GM12878 (cell line): ENCODE results near the gene FBXW12. TPM values are rescaled to one million over a fixed set of nuclear protein-coding genes. Genes with fewer than 3 reads are reported as not detected.

ENCODE experiments used
- ATF7 ChIP-seq: fragments of 450-650 bp; IDR thresholded peaks from 2 replicates; pipeline ENCODE4 v1.6.1; 2016; ENCODE audit warnings: low read depth, mild to moderate bottlenecking
- EED ChIP-seq: sonication (generic); IDR thresholded peaks from 2 replicates; pipeline ENCODE4 v1.6.1; 2016; ENCODE audit warnings: antibody characterized with exemption, low read depth
- HDAC2 ChIP-seq: fragments of 200-600 bp; sonication (generic); IDR thresholded peaks from 2 replicates; pipeline ENCODE4 v1.6.1; 2017
- JUND ChIP-seq: IDR thresholded peaks from 2 replicates; pipeline ENCODE4 v1.6.1; 2012; ENCODE audit warnings: low read depth, mild to moderate bottlenecking, low read length, improper control_type of control experiment, moderate library complexity
- MTA3 ChIP-seq: IDR thresholded peaks from 2 replicates; pipeline ENCODE4 v1.6.1; 2012; ENCODE audit warnings: low read length, inconsistent platforms, borderline replicate concordance
- NFYA ChIP-seq: IDR thresholded peaks from 2 replicates; pipeline ENCODE4 v1.6.1; 2011; ENCODE audit warnings: low read depth, mild to moderate bottlenecking, low read length, improper control_type of control experiment, borderline replicate concordance
- SMC3 ChIP-seq: IDR thresholded peaks from 2 replicates; pipeline ENCODE4 v1.6.1; 2011; ENCODE audit warnings: low read length, improper control_type of control experiment, borderline replicate concordance
- polyA plus RNA-seq, 11 experiments: library from polyadenylated mRNA; depleted of rRNA in 4 of 11; unstranded in 6 of 11; stranded (reverse) in 5 of 11; fragments of >200 nt; fragmentation: Nextera tagmentation in 4 of 11; fragmentation: Illumina TruSeq in 1 of 11; extraction: Ambion mirVana in 4 of 11; extraction: Trizol in 1 of 11; gene quantifications; 1 replicate in 1 of 11; 2 replicates in 10 of 11; pipeline versions ENCODE4 v1.2.1 to v1.2.3, GENCODE V29; 2011 to 2016; ENCODE audit warnings: inconsistent platforms in 2 of 11, missing spikeins in 2 of 11, low read depth in 1 of 11
- total RNA-seq, 4 experiments: library from RNA; depleted of rRNA in 3 of 4; stranded (reverse); fragments of >200 nt in 3 of 4; fragmentation: Illumina TruSeq in 1 of 4; extraction: Trizol in 1 of 4; gene quantifications; 2 replicates each; pipeline versions ENCODE4 v1.2.1 to v1.2.3, GENCODE V29; 2013 to 2021
- TF ChIP-seq, protein P1 (sequence below): fragments of 450-650 bp; IDR thresholded peaks from 2 replicates; pipeline ENCODE4 v1.6.1; 2017; ENCODE audit warnings: antibody characterized with exemption, mild to moderate bottlenecking, moderate library complexity
- TF ChIP-seq, protein P2 (sequence below): fragments of 450-650 bp; IDR thresholded peaks from 2 replicates; pipeline ENCODE4 v1.6.1; 2017; ENCODE audit warnings: borderline replicate concordance

Gene FBXW12
- total and polyA plus RNA-seq, 10 of the 15 experiments (the other 5 are each of a cell fraction or from before 2014, with no cell fraction given), result 0.04 to 0.18 (median 0.12) TPM; not detected in 4

DNA sequence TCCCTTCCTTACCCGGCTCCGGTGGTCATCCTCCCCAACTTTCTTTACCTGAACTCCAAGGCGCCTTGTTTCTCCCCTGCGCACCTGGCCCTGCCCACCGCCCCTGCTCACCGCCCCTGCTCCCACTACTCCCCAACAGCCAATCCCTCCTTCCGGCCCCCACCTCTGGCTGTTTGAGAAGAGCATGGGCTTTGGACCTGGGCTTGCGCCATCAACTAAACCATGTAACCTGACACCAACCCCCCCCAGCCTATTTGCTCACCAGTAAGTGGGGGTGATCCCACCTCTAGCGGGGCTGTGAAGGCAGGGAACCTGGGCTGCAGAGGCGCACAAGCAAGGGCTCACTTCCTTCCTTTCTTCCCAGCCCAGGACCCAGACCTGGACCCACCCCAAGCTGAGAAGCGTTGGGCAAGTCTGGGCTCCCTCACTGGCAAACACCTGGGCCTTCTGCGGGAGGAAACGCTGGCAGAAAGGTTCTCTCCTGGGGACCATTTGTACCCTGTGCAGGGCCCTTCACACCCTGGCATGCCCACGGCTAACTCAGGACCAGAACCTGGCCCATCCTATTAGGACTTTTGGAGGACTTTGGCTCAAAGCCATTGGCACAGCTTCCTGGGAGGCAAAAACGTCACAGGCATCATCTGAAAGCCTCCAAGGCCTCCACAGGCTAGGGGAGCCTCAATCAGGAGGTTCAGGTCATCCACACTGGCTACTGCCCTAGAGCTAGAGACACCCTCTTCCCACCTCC lies 58.1 kb downstream of the FBXW12 start, which contains the start of gene PLXNB1 (continued):
- TF ChIP-seq, protein P1, sequence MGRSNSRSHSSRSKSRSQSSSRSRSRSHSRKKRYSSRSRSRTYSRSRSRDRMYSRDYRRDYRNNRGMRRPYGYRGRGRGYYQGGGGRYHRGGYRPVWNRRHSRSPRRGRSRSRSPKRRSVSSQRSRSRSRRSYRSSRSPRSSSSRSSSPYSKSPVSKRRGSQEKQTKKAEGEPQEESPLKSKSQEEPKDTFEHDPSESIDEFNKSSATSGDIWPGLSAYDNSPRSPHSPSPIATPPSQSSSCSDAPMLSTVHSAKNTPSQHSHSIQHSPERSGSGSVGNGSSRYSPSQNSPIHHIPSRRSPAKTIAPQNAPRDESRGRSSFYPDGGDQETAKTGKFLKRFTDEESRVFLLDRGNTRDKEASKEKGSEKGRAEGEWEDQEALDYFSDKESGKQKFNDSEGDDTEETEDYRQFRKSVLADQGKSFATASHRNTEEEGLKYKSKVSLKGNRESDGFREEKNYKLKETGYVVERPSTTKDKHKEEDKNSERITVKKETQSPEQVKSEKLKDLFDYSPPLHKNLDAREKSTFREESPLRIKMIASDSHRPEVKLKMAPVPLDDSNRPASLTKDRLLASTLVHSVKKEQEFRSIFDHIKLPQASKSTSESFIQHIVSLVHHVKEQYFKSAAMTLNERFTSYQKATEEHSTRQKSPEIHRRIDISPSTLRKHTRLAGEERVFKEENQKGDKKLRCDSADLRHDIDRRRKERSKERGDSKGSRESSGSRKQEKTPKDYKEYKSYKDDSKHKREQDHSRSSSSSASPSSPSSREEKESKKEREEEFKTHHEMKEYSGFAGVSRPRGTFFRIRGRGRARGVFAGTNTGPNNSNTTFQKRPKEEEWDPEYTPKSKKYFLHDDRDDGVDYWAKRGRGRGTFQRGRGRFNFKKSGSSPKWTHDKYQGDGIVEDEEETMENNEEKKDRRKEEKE, result no peak
- TF ChIP-seq MTA3 (no peak), ATF7 (no peak), HDAC2 (no peak), SMC3 (no peak), EED (no peak), NFYA (no peak), JUND (no peak)
- TF ChIP-seq, protein P2, sequence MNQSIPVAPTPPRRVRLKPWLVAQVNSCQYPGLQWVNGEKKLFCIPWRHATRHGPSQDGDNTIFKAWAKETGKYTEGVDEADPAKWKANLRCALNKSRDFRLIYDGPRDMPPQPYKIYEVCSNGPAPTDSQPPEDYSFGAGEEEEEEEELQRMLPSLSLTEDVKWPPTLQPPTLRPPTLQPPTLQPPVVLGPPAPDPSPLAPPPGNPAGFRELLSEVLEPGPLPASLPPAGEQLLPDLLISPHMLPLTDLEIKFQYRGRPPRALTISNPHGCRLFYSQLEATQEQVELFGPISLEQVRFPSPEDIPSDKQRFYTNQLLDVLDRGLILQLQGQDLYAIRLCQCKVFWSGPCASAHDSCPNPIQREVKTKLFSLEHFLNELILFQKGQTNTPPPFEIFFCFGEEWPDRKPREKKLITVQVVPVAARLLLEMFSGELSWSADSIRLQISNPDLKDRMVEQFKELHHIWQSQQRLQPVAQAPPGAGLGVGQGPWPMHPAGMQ, result no peak
